ENCODE measurements around the gene NFASC.

DNA sequence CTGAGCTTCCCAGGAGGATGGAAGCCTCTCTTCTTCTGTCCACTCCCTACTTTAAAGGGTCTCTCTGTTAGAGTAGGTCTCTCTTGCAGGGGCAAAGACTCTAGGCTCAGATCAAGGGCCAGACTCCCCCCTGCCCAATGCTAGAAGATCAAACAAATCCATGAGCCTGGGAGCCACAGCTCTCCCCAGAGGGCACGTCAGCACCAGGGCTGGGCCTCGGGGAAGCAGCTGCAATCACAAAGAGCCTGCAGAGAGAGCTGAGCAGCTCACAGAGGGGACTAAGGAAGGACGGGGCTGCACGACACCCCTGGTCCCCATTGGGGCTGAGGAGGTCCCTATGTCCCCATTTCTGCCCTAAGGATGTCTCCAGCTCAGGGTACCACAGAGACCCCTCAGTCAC, 176.2 kb downstream of the NFASC start:
- TF ChIP-seq FOXM1 (IDR thresholded peaks at IDR 0.05; ENCODE audit: borderline replicate concordance, low read depth) (no peak), TAF1 (IDR thresholded peaks at IDR 0.05; ENCODE audit: low read depth) (no peak), RAD21 (IDR thresholded peaks at IDR 0.05; ENCODE audit: low read depth) (no peak)

All from Ishikawa (cell line).